IPS DF 6.9 (cell line): Measurements from ENCODE around the gene GCAT.

Source experiments
- DNase-seq: peaks from one replicate; pipeline ENCODE4 v3.0.0-alpha.2; 2013; ENCODE audit warnings: low read depth, low spot score
- H3K27ac ChIP-seq: one replicate; pipeline ENCODE4 v1.5.1; 2013; ENCODE audit warnings: low read length, control low read depth
- H3K27me3 ChIP-seq: 2 replicates; pipeline ENCODE4 v1.6.1; 2013; ENCODE audit warnings: mild to moderate bottlenecking, low read length; ENCODE audit not compliant: control insufficient read depth, insufficient read depth
- H3K36me3 ChIP-seq: 2 replicates; pipeline ENCODE4 v1.6.1; 2013; ENCODE audit warnings: low read length; ENCODE audit not compliant: control insufficient read depth, insufficient read depth
- H3K4me1 ChIP-seq: 2 replicates; pipeline ENCODE4 v1.6.1; 2013; ENCODE audit warnings: low read length; ENCODE audit not compliant: control insufficient read depth, insufficient read depth
- H3K4me3 ChIP-seq: 2 replicates; pipeline ENCODE4 v1.5.1; 2013; ENCODE audit warnings: mild to moderate bottlenecking, low read length
- H3K9me3 ChIP-seq: 2 replicates; pipeline ENCODE4 v1.6.1; 2013; ENCODE audit warnings: low read length, inconsistent platforms; ENCODE audit not compliant: control insufficient read depth, insufficient read depth
- WGBS: extraction: QIAGEN DNeasy Blood & Tissue Kit; methylation state at CpG from one replicate; pipeline ENCODE4 v1.1.7; 2013; ENCODE audit warnings: mixed read lengths, missing lambda C conversion rate; ENCODE audit not compliant: insufficient read length, insufficient coverage; 5-methylcytosine and 5-hydroxymethylcytosine counted together

Gene GCAT

DNA sequence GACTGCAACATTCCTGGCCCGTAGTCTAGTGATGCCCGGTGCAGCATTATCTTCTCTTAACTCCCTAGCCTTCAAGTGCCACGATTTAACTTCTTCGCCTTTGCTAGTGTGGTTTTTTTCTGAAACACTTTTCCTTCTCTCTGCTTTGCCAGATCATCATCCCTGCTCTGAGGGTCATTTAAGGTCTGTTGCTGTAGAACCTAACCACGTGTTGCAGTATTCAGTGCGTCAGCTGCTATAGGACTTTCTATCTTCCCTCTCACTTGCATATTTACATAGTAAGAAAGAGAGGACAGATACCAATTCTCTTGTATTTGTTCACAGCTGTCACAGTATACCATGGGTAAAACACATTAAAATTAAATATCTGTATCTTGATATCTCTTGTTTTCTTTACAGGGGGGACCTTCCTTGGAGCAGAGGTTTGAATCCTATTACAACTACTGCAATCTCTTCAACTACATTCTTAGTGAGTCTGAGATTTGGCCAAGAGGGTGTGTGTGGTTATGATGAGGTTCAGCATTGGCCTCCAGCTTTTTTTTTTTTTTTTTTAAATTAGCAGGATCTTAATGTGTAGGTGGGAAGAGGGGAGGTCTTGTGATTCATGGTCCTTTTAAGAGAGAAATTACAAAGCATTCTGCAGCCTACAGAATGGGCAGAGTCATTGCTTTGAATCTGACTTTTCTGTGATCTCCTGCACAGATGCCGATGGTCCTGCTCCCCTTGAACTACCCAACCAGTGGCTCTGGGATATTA lies 55.0 kb downstream of the GCAT start:
- no peaks in the 10 kb centered on the region for H3K4me1 ChIP-seq
- no peak overlapping the region for H3K4me3 ChIP-seq
- no peaks in the 10 kb centered on the region for H3K27me3 ChIP-seq
- no peak for DNase-seq
- H3K9me3 ChIP-seq, result no peaks in the 10 kb centered on the region
- H3K27ac ChIP-seq, result no peak overlapping the region
- no CpG with 5 or more reads among the region's 7 CpGs for WGBS
- H3K36me3 ChIP-seq, result peaks cover 43% of the 10 kb centered on the region

DNA sequence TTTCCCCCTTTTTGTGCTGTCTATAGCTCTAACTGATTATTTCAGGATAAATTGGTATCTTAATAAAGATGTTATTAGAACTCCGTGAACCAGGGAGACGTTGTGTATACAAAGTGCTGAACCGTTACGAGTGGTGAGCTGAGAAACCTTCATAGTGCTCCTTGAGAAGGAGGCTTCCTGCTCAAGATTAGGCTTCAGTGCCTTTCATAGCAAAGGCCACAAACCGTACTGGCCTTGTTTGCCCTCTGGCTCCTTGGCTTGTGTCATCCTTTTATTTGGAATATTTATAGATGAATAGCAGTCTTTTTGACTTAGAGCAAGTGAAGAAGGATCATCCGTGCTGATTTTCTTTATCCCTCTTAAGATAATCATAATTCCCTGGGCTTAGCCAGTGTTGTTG lies 57.8 kb downstream of the GCAT start:
- H3K27ac ChIP-seq, result no peak overlapping the region
- no peak for DNase-seq
- no peaks in the 10 kb centered on the region for H3K4me1 ChIP-seq
- no CpG with 5 or more reads among the region's 6 CpGs for WGBS
- H3K27me3 ChIP-seq, result no peaks in the 10 kb centered on the region
- no peaks in the 10 kb centered on the region for H3K9me3 ChIP-seq
- peaks cover 50% of the 10 kb centered on the region for H3K36me3 ChIP-seq
- no peak overlapping the region for H3K4me3 ChIP-seq
